Heart left ventricle (tissue), 16 donors: ENCODE results near the gene TMEM150B. TPM values are rescaled to one million over a fixed set of nuclear protein-coding genes. Genes with fewer than 3 reads are reported as not detected.

ENCODE experiments used
- ATAC-seq, 4 donors: fragments of 200-7000 bp; cut with Tn5 transposase; one replicate each; pipeline ENCODE4 v1.9.1; 2020 to 2022; ENCODE audit warnings: moderate library complexity in 4 of 4, mild to moderate bottlenecking in 3 of 4, moderate number of reproducible peaks in 1 of 4
- DNase-seq, 5 donors: peaks; one replicate each; pipeline ENCODE4 v3.0.0-alpha.2; 2020
- H3K27ac ChIP-seq, 12 donors: fragments of 200-600 bp; sonication (generic) in 4 of 12; one replicate each; pipeline versions ENCODE4 v1.5.0 to v1.8.0; 2016 to 2022; ENCODE audit warnings: mild to moderate bottlenecking in 2 of 12
- H3K27me3 ChIP-seq, 9 donors: fragments of 200-600 bp; sonication (generic) in 2 of 9; one replicate each; pipeline versions ENCODE4 v1.5.1 to v1.8.0; 2016 to 2022; ENCODE audit warnings: mild to moderate bottlenecking in 3 of 9
- H3K36me3 ChIP-seq, 9 donors: fragments of 200-600 bp; sonication (generic) in 2 of 9; one replicate each; pipeline versions ENCODE4 v1.5.0 to v1.8.0; 2018 to 2022; ENCODE audit warnings: mild to moderate bottlenecking in 2 of 9
- H3K4me1 ChIP-seq, 12 donors: fragments of 200-600 bp; sonication (generic) in 4 of 12; one replicate each; pipeline versions ENCODE4 v1.5.0 to v1.8.0; 2016 to 2022; ENCODE audit warnings: mild to moderate bottlenecking in 3 of 12
- H3K4me3 ChIP-seq, 12 donors: fragments of 200-600 bp; sonication (generic) in 4 of 12; one replicate each; pipeline versions ENCODE4 v1.5.0 to v1.8.0; 2017 to 2022; ENCODE audit warnings: mild to moderate bottlenecking in 9 of 12, moderate library complexity in 4 of 12
- H3K9me3 ChIP-seq, 12 donors: fragments of 200-600 bp; sonication (generic) in 4 of 12; one replicate each; pipeline versions ENCODE4 v1.5.0 to v1.8.0; 2016 to 2022; ENCODE audit warnings: mild to moderate bottlenecking in 1 of 12
- POLR2A ChIP-seq, 2 donors: fragments of 450-650 bp; IDR thresholded peaks; one replicate each; pipeline ENCODE4 v1.6.1; 2017; ENCODE audit warnings: antibody characterized with exemption in 2 of 2, mild to moderate bottlenecking in 2 of 2, moderate library complexity in 2 of 2
- WGBS, 4 donors: extraction: QIAGEN DNeasy Blood & Tissue Kit in 2 of 4; methylation state at CpG; one replicate each; pipeline versions ENCODE4 v1.1.5 to v1.1.7; 2013 to 2018; 5-methylcytosine and 5-hydroxymethylcytosine counted together
- intact Hi-C, 10 donors: fragments of 100-400 bp; cut with DNase I; formaldehyde crosslinking; loops; one replicate each; pipeline versions ENCODE4 v1.11.1 to v1.14.2; 2022
- polyA plus RNA-seq, 2 donors: library from polyadenylated mRNA; stranded (reverse); fragments of 200-250 nt; gene quantifications; one replicate each; pipeline ENCODE4 v1.2.3, GENCODE V29; 2013
- total RNA-seq, 9 donors: library from RNA; depleted of rRNA in 2 of 9; stranded (reverse); fragments of >200 nt in 2 of 9; fragmentation: NEBNext Ultra II Directional in 3 of 9; extraction: Animal tissue kit (Norgen Biotek cat#: 25700) in 3 of 9; gene quantifications; one replicate each; pipeline versions ENCODE4 v1.1.0 to v1.2.4, GENCODE V29; 2016 to 2023
- TF ChIP-seq, protein P1 (sequence below), 12 donors: fragments of 200-600 bp; sonication (generic) in 4 of 12; IDR thresholded peaks; one replicate each; pipeline versions ENCODE4 v1.5.0 to v1.8.0; 2018 to 2022; ENCODE audit warnings: antibody characterized with exemption in 12 of 12, mild to moderate bottlenecking in 5 of 12
- donor health status: ischemic (EF 13 %, LVEDD 7.1; RV severe dilation, severe dysfunction).
- donor health status: healthy with polysubstance abuse.
- donor health status: DM: no; HTN: yes; CAD: no.
- donor health status: DM: no; HTN: no; CAD: no.
- donor health status: ischemic (EF 25% LVEDD 6.9; RV normal size, moderate dysfunction).
- donor health status: ischemic (EF 25% LVEDD 5.7; RV mildly dilated, moderate dysfunction).
- donor health status: healthy.
- donor health status: DM: yes; HTN: yes; CAD: no.
- donor health status: ischemic (EF 35%, LVEDD 5.7; RV mildly dilated, moderate dysfunction).
- donor health status: nonischemic (EF 11% LVEDD 7.7; RV severe dilation, severe dysfunction).
- donor health status: DM: yes; HTN: yes; CAD: no.
- donor health status: PGD.
- donor health status: ischemic (EF 29% LVEDD 5.4; RV normal size, mild dysfunction).
- donor health status: nonischemic (EF 23%, LVEDD 6.1; RV moderate dilation, normal function).

The TMEM150B gene
- total and polyA plus RNA-seq, 11 donors: 0.43 to 14.1 (median 0.99) TPM; not detected in 1

DNA sequence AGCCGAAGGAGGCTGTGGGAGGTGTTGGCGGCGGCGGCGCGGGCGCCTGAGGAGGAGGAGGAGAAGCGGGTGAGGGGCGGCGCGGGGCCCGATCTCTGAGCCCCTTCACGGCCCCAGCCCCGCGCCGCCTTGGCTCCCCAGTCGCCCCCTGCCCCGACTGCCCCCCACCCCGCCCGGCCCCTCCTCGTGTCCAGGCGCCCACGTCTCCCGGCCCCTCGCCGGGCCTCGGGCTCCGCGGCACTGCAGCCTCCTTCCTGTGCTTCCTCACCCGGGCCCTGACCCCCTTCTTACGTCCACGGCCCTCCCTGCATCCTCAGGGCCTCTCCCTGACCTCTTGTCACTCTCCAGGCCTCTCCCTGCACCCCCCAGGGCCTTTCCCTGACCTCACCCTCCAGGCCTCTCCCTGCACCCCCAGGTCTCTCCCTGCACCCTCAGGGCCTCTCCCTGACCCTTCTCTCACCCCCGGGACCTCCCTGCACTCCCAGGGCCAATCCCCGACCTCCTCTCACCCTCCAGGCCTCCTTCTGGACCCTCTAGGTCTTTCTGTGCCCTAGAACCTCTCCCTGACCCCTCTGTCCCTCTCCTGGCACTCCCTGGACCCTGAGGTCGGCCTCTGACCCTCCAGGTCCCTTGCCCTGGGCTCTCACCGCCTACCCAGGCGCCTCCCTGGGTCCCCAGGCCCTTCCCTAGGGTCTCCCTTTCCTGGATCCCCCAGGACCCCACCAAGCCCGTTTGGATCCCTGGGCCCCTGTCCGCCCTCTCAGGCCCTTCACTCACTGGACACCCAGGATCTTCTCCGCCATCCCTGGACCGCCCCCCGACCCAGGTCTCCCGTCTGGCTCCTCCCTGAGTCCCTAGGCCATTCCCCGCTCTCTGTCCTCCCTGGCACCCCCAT lies 15.0 kb upstream of the TMEM150B start:
- ATAC-seq: no peak
- H3K27me3 ChIP-seq: peaks cover 0 to under 1% (median 0%) of the 10 kb centered on the region in 9 donors

DNA sequence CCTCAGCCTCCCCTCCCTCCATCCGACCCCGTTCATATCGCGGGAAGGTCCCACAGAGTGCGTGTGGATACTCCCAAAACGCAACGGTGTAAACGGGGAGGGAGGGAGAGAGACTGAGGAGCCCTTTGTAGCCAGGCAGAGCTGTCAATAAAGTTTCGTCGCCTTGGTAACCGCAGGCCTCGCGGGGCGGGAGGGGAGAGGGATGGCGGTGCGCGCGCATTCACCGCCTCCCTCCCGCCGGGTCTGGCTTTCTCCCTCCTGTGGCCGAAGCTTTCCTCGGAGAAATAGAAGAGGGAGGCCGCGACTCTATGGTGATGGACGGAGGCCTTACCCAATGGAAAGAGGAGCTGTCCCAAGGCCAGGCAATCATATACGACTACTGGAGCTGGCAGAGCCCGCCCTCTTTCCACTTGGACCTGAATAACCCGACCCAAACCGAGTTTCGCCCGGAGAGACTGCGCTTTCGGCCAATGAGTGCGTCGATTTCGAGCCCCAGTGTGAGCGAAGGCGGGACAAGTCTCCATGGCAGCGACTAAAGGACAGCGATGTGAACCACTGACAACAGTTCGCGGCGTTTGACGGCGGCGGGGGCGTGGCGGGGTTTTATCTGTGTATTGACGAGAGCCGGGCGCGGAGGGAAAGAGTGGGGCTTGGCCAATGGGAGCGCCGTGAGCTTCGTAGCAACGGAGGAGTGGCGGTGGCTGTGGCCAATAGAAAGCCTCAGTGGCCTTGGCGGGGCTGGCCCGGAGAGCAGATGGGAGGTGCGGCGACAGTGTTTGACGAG lies 14.2 kb upstream of the TMEM150B start, which contains the start of gene KMT5C:
Gene KMT5C (plus strand): TSS at position 772 of the 784 bp plus-strand sequence. CDS start 2,061 bp downstream, outside the sequence.
- ATAC-seq: peak; percentile 93 to 97 (median 96)

More for the DNA sequence above, 15.0 kb upstream of the TMEM150B start:
- Histone ChIP-seq H3K27ac (peak overlapping the region; percentile 43 to 94 (median 88)), H3K4me3 (peak overlapping the region; percentile 33 to 94 (median 72)), H3K9me3 (no peaks in the 10 kb centered on the region), H3K4me1 (peaks cover 0 to 29% (median 16%) of the 10 kb centered on the region in 12 donors), H3K36me3 (peaks cover 0 to 26% (median 11%) of the 10 kb centered on the region in 9 donors)
- WGBS, 4 donors: 2 to 5% (median 5%) methylated on average over 30 to 44 of the region's 44 CpGs
- intact Hi-C loops: loop anchor here in 4 of 10 donors (1.0 to 5.0 kb wide), 5 partner anchors 38 to 81 kb away; partner anchors contain the start of genes RPL28 (in 3 of the 4), PPP6R1 (in 2 of the 4), BRSK1 (in 1 of the 4) and HSPBP1 (in 1 of the 4)
- TF ChIP-seq, protein P1, sequence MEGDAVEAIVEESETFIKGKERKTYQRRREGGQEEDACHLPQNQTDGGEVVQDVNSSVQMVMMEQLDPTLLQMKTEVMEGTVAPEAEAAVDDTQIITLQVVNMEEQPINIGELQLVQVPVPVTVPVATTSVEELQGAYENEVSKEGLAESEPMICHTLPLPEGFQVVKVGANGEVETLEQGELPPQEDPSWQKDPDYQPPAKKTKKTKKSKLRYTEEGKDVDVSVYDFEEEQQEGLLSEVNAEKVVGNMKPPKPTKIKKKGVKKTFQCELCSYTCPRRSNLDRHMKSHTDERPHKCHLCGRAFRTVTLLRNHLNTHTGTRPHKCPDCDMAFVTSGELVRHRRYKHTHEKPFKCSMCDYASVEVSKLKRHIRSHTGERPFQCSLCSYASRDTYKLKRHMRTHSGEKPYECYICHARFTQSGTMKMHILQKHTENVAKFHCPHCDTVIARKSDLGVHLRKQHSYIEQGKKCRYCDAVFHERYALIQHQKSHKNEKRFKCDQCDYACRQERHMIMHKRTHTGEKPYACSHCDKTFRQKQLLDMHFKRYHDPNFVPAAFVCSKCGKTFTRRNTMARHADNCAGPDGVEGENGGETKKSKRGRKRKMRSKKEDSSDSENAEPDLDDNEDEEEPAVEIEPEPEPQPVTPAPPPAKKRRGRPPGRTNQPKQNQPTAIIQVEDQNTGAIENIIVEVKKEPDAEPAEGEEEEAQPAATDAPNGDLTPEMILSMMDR (IDR thresholded peaks at IDR 0.05): no peak
- peak in 1 of 2 donors; percentile 96 for TF ChIP-seq POLR2A (IDR thresholded peaks at IDR 0.05)
- DNase-seq: no peak

DNA sequence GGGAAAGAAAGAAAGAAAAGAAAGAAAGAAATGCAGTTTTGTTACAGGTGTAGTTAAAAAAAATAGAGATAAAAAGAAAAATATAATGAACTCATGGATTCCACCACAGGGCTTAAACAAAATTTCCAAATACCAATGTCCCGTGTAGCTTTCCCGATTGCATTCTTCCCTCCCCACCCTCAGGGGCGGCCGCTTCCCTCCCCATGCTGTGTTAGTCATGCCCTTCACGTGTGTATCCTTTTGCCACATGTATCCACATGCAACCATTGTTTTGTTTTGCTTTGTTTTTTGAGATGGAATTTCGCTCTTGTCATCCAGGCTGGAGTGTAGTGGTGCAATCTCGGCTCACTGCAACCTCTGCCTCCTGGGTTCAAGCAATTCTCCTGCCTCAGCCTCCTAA lies 11.0 kb upstream of the TMEM150B start:
- DNase-seq (no peak), ATAC-seq (no peak)
- H3K4me1 ChIP-seq: peaks cover 0 to 22% (median 11%) of the 10 kb centered on the region in 12 donors
- no peaks in the 10 kb centered on the region for H3K9me3 ChIP-seq
- intact Hi-C loops: loop anchor here in 3 of 10 donors (5.0 kb wide), 2 partner anchors 34 to 54 kb away; partner anchors contain the start of genes BRSK1 (in 1 of the 3) and HSPBP1 (in 1 of the 3)
- TF ChIP-seq, protein P1 (IDR thresholded peaks at IDR 0.05): no peak
- TF ChIP-seq POLR2A (IDR thresholded peaks at IDR 0.05): no peak
- H3K27ac ChIP-seq: no peak overlapping the region
- H3K27me3 ChIP-seq: peaks cover 0 to 12% (median 0%) of the 10 kb centered on the region in 9 donors
- H3K36me3 ChIP-seq: no peaks in the 10 kb centered on the region
- WGBS, 4 donors: 76 to 84% (median 78%) methylated on average over 7 of the region's 7 CpGs
- no peak overlapping the region for H3K4me3 ChIP-seq

More for the DNA sequence above, 14.2 kb upstream of the TMEM150B start, which contains the start of gene KMT5C:
- peaks cover 0 to 7% (median 0%) of the 10 kb centered on the region in 9 donors for H3K27me3 ChIP-seq
- peak; percentile 100 for DNase-seq
- TF ChIP-seq, protein P1 (IDR thresholded peaks at IDR 0.05): peak in 11 of 12 donors; percentile 12 to 66 (median 35)
- TF ChIP-seq POLR2A (IDR thresholded peaks at IDR 0.05): peak in 1 of 2 donors; percentile 66
- 0 to 1% (median 0%) methylated on average over 44 to 63 of the region's 63 CpGs for WGBS, 4 donors
- peaks cover 0 to 29% (median 16%) of the 10 kb centered on the region in 12 donors for H3K4me1 ChIP-seq
- no peaks in the 10 kb centered on the region for H3K9me3 ChIP-seq
- intact Hi-C loops: loop anchor here in 4 of 10 donors (1.0 to 5.0 kb wide), 5 partner anchors 37 to 80 kb away; partner anchors contain the start of genes RPL28 (in 3 of the 4), PPP6R1 (in 2 of the 4), BRSK1 (in 1 of the 4) and HSPBP1 (in 1 of the 4)
- peak within 1 kb of the TSS; percentile 33 to 94 (median 72) for H3K4me3 ChIP-seq
- peak within 1 kb of the TSS; percentile 75 to 94 (median 90) for H3K27ac ChIP-seq
- peaks cover 0 to 25% (median 11%) of the 10 kb centered on the region in 9 donors for H3K36me3 ChIP-seq
